ENCODE measurements around the gene UBXN4. TPM values are rescaled to one million over a fixed set of nuclear protein-coding genes. Genes with fewer than 3 reads are reported as not detected.
"Not testable (repeated sequence)": the region's sequence is repeated elsewhere in the genome, so short reads cannot be mapped to it uniquely, and the experiment has no call there.

Gene UBXN4
- polyA plus RNA-seq (2013, experiment 1 of 2; ENCODE audit: insufficient read length): 74.1 TPM
- polyA plus RNA-seq (2013, experiment 2 of 2; ENCODE audit: insufficient read length): 77.5 TPM

- peak; percentile 99 for DNase-seq
These were observed at the start of gene UBXN4 for GRCh38 chr2:135741395-135742324. UBXN4 (plus strand) TSS chr2:135741855; CDS start chr2:135741930, 75 bp downstream.

- DNase-seq: no peak
These were observed 46.9 kb upstream of the UBXN4 start for GRCh38 chr2:135694711-135695110.

GRCh38 chr2:135698838-135699237 lies 42.8 kb upstream of the UBXN4 start:
- no peak for DNase-seq

GRCh38 chr2:135701442-135701841 lies 40.2 kb upstream of the UBXN4 start:
- DNase-seq: peak; percentile 33

GRCh38 chr2:135703300-135703699 lies 38.4 kb upstream of the UBXN4 start:
- DNase-seq: no peak

GRCh38 chr2:135704075-135704474 lies 37.6 kb upstream of the UBXN4 start:
- DNase-seq: not testable (repeated sequence)

GRCh38 chr2:135708159-135708558 lies 33.5 kb upstream of the UBXN4 start:
- DNase-seq: no peak

GRCh38 chr2:135709992-135710391 lies 31.7 kb upstream of the UBXN4 start:
- DNase-seq: peak; percentile 34

- DNase-seq: not testable (repeated sequence)
These were observed 26.6 kb upstream of the UBXN4 start for GRCh38 chr2:135715086-135715485.

- DNase-seq: no peak
These were observed 13.5 kb upstream of the UBXN4 start for GRCh38 chr2:135728064-135728743.

GRCh38 chr2:135732561-135732960 lies 9.1 kb upstream of the UBXN4 start:
- DNase-seq: no peak

- no peak for DNase-seq
These were observed 8.6 kb upstream of the UBXN4 start for GRCh38 chr2:135733045-135733444.

GRCh38 chr2:135736546-135736945 lies 5.1 kb upstream of the UBXN4 start:
- DNase-seq: no peak

- no peak for DNase-seq
These were observed 1.4 kb upstream of the UBXN4 start for GRCh38 chr2:135740206-135740605.

- DNase-seq: no peak
These were observed 636 bp upstream of the UBXN4 start for GRCh38 chr2:135741043-135741394.

- peak; percentile 43 for DNase-seq
These were observed 686 bp downstream of the UBXN4 start for GRCh38 chr2:135742325-135742757.

GRCh38 chr2:135743860-135744259 lies 2.2 kb downstream of the UBXN4 start:
- no peak for DNase-seq

- DNase-seq: peak; percentile 12
These were observed 3.2 kb downstream of the UBXN4 start for GRCh38 chr2:135744760-135745314.

GRCh38 chr2:135745545-135745944 lies 3.9 kb downstream of the UBXN4 start:
- DNase-seq: peak; percentile 80

GRCh38 chr2:135755573-135755972 lies 13.9 kb downstream of the UBXN4 start:
- no peak for DNase-seq

GRCh38 chr2:135756692-135757091 lies 15.0 kb downstream of the UBXN4 start:
- no peak for DNase-seq

GRCh38 chr2:135762022-135762421 lies 20.4 kb downstream of the UBXN4 start:
- DNase-seq: no peak

GRCh38 chr2:135762530-135762929 lies 20.9 kb downstream of the UBXN4 start:
- no peak for DNase-seq
